NCI-H187 (cell line): ENCODE measurements around the gene ALOX5AP.

Experiments
- DNase-seq, 2 experiments: peaks; one replicate each; lab custom pipeline; 2025; lab: John Stamatoyannopoulos, UW

The ALOX5AP gene

GRCh38 chr13:30759748-30760147, 24.4 kb downstream of the ALOX5AP start:
- DNase-seq, result no peak

DNA sequence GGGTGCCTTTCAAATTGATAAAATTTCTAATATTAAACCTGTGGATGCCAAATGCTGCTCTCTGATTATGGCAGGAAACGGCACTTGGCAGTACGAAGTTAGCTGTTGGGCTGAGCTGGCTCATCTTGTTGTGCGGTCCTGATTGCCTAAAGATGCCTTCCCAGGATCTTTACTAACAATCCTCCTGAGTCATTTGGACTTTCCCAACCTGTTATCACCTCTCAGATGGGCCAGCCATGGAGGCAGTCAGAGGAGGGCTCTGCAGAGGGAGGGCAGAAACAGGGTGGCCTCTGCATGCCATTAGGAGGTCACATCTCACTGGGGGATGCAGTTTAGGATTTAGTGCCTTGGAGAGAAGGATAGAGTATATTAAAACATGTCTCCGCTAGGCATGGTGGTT, 27.3 kb downstream of the ALOX5AP start:
- no peak for DNase-seq

GRCh38 chr13:30763786-30764413, 28.6 kb downstream of the ALOX5AP start:
- DNase-seq, result no peak

DNA sequence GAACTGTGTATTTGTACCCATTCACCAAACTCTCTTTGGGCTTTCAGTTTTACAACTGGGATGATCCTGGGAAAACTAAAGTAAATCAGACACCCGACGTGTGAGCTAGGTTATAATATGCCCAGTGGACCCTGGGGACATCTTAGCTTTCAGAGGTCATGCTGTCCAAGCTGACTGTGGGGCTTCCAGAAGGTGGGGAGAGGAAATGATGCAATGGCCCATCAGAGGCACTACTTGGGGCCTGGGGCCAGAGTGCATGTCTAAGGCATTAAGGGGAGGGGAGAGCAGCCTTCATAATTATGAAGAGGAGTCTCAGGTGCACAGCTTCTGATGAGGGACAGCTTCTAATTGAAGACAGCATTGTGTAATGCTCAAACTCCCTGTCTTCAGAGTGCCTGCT, 30.9 kb downstream of the ALOX5AP start:
- no peak for DNase-seq

DNA sequence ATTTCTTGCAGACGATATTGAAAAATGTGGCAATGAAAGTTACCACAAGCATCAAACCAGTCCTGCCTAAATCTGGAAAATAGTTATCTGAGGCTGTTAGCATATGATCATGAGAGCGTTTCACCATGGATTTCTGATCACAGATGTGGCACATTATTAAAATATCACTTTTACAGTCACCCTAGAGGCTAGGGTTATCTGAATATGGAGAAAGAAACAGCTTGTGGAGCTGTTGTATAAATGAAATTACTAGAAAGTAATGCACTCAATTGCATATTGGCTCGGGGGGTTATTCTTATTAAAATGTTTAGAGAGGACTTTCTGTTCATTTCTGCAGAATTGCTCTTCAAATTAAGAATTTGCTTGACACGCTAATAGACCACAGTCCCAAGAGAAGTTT, 35.6 kb downstream of the ALOX5AP start:
- DNase-seq, result no peak

DNA sequence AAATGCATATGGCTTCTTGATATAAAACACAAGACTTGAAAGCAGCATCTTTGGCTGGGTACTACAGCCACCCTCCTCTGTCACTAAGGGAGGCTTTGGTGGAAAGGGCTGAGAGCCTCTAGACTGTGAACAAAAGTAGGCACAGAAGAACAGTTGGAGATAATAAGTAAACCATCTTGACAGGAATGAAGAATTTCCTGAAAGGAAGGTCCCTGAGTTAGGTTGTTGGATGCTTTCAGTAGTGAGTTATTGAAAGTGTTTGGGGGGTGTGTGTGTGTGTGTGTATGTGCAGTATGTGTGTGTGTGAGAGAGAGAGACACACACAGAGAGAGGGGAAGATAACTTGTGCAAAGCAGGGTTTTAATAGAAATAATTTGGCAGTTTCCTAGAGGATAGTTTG, 38.2 kb downstream of the ALOX5AP start:
- no peak for DNase-seq

GRCh38 chr13:30774214-30774730, 38.9 kb downstream of the ALOX5AP start:
- DNase-seq, result no peak

GRCh38 chr13:30776661-30777060, 41.3 kb downstream of the ALOX5AP start:
- no peak for DNase-seq

DNA sequence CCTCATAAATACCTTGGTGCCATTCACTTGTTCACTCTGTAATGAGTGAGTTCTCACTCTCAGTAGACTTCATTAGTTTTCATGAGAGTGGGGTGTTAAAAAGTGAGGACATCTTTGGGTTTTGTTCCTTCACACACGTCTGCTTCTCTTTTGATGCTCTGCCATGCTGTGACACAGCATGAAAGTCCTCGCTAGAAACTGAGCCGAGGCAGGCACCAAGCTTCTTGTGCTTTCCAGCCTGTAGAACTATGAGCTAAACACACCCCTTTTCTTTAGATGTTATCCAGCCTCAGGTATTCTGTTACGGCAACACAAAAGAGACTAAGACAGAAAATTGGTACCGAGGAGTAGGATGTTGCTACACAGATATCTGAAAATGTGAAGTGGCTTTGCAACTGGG, 43.7 kb downstream of the ALOX5AP start:
- no peak for DNase-seq

- no peak for DNase-seq
Observed at GRCh38 chr13:30779608-30780007, 44.3 kb downstream of the ALOX5AP start.

DNA sequence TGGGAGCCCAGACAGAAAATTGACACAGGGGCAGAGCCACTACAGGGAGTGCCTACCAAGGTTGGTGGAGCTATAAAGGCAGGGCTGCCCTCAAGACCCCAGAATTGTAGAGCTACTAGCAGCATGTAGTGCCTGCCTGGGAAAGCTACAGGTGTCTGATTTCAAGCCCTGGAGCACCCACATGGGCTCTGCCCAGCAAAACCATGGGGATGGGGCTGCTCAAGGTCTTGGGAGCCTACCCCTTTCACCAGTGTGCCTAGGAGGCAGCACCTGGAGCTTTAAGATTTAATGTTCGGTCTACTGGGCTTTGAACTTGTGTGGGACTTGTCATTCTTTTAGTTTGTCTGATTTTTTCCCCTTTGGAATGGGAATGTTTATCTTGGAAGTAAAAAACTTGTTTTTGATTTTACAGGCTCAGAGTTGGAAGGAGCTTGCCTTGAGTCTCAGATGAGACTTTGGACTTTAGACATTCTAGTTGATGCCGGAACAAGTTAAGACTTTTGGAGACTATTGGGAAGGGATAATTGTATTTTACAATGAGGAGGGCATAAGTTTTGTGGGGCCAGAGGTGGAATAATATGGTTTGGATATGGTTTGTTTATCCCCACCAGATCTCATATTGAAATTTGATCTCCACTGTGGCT, 45.1 kb downstream of the ALOX5AP start:
- DNase-seq, result no peak

- no peak for DNase-seq
Observed at GRCh38 chr13:30785191-30785850, 50.0 kb downstream of the ALOX5AP start.

- no peak for DNase-seq
Observed at GRCh38 chr13:30786648-30787047, 51.3 kb downstream of the ALOX5AP start.

GRCh38 chr13:30787738-30788525, 52.6 kb downstream of the ALOX5AP start:
- no peak for DNase-seq

DNA sequence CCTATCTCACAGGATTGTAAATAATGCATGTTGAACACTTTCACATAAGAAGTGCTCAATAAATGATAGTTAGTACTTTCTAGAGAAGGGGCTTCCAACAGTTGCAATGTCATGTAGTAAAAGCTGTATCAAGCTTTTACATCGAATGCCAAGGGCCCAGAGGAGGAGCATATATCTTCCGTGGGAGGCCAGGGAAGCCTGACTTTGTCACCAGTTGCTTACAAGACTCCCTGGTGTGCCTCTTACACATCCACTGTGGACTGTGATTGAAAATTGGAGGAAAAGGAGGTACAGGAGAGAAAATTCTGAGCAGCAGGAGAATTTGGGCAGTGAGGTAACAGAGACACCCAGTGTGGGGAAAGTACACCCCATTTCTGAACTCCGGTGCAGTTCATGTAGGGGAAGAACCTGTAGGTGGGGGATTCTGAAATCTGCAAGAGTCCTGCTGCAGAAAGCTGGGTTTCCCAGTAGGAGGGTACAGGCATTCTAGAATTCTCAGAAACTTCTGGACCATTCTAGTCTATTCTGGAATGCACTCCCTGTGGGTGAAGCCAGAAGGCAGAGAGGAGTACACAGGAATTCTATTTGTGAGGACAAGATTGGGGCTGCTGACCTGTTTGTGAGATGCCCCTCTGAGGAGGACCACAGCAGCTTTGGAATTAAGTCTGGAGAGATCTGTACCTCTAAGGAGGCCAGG, 54.0 kb downstream of the ALOX5AP start:
- no peak for DNase-seq

DNA sequence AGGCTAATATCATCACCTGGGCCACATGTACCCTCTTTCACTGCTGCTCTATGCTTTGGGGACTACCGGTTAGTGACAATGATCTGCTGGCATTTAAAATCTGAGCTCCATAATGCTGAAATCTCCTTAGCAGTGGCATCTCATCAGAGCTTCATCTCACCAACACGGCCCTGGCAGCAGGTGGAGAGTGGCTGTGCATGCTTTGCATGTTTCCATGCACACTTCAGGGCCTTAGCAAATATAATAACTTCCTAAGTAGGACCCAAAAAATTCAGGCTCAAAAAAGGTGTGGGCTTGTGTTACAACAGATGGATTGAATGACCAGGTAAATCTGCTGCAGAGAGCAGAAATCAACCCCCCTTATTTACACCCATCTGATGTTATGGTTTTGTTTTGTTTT, 55.2 kb downstream of the ALOX5AP start:
- DNase-seq, result no peak

DNA sequence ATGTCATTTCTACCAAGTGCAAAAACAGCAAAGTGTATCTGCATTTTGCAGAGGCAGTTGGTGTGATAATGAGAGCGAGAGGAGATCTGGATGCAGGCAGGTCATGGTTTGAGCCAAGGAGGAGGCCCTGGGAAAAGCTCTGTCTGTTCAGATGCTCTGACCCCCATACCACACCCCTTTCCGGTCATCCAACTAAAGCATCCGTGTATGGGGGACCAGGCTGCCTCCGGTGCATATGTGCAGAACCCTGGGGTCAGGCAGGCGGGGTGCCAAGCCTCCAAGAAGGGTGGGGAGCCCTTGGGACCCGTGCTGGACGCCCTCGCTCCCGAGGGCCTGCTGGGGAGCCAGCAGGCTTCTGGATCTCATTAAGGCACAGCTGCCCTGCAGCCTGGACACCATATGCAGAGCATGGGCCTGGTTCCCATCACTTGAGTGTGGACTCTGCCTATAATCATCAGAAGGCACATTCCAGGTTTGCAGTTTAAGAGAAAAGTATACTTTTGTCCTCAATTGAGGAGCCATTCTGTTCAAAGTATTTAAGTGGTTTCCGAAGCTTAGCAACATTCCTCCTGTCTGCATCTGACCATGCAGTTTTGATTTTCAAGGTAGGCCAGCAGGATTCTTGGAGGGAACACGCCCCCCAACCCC, 56.1 kb downstream of the ALOX5AP start:
- no peak for DNase-seq

GRCh38 chr13:30792285-30793000, 57.1 kb downstream of the ALOX5AP start:
- DNase-seq, result no peak

GRCh38 chr13:30796132-30796572, 60.8 kb downstream of the ALOX5AP start:
- DNase-seq, result no peak
